ENCODE measurements around the gene NSD1. TPM values are rescaled to one million over a fixed set of nuclear protein-coding genes. Genes with fewer than 3 reads are reported as not detected.

Gene NSD1
- total and polyA plus RNA-seq, 9 of the 15 experiments (the other 6 are each of a cell fraction or from before 2014, with no cell fraction given) = 3.8 to 51.0 (median 24.7) TPM

DNA sequence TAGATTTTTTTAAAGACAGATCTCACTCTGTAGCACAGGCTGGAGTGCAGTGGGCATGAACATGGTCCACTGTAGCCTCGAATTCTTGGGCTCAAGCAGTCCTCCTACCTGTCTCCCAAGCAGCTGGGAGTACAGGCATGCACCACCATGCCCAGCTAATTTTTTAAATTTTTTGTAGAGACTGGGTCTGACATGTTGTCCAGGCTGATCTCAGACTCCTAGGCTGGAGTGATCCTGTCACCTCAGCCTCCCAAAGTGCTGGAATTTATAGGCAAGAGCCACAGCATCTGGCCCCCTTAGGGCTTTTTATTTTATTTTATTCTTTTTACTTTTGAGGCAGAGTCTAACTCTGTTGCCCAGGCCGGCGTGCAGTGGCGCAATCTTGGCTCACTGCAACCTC, 56.4 kb downstream of the NSD1 start:
- Histone ChIP-seq H3K9me1 (ENCODE audit: control insufficient read depth, insufficient read depth, low read length) (no peaks in the 10 kb centered on the region), H3K27ac (ENCODE audit: extremely low read depth, low read depth, low read length) (no peak overlapping the region), H3K4me3 (no peak overlapping the region), H3K9me3 (replicated peaks; ENCODE audit: control insufficient read depth, insufficient read depth, low read depth, low read length) (no peaks in the 10 kb centered on the region), H3K4me1 (replicated peaks in 1 of 2; ENCODE audit: control insufficient read depth in 2 of 2, insufficient read depth in 2 of 2, low read length in 2 of 2) (peaks cover 0 to 4% of the 10 kb centered on the region in 2 experiments; a peak in 3 of 5 replicates), H2AFZ (ENCODE audit: low read depth, low read length) (no peak overlapping the region), H3K9ac (ENCODE audit: insufficient read depth in 1 of 2, low read depth in 2 of 2, low read length in 2 of 2) (no peak overlapping the region), H4K20me1 (replicated peaks; ENCODE audit: control insufficient read depth, insufficient read depth, low read length) (no peaks in the 10 kb centered on the region), H3K79me2 (ENCODE audit: control insufficient read depth, insufficient read depth, low read length) (peaks cover 41% of the 10 kb centered on the region), H3K27me3 (ENCODE audit: control insufficient read depth in 2 of 2, insufficient read depth in 2 of 2, low read length in 2 of 2) (no peaks in the 10 kb centered on the region), H3K36me3 (ENCODE audit: control insufficient read depth, insufficient read depth, low read length) (peaks cover 28% of the 10 kb centered on the region; the same call in 2 of the 3 replicates), H3K4me2 (ENCODE audit: insufficient read depth, low read length) (no peak overlapping the region)
- ChIA-PET CTCF (ENCODE audit: low intra/inter-chr PET ratio) (no interaction called here), POLR2A (no interaction called here)
- ATAC-seq = no peak
- DNase-seq (ENCODE audit: extremely low read depth in 1 of 4, low spot score in 3 of 4) = no peak
- in situ Hi-C loops (cut with MboI) = no loop called here
- intact Hi-C loops (cut with micrococcal nuclease) = no loop called here
- TF ChIP-seq ZNF707 (CRISPR knock-in tag; conservative IDR thresholded peaks at IDR 0.05) = no peak
- no peak for TF ChIP-seq TRIM28 (IDR thresholded peaks at IDR 0.05)
- no peak for TF ChIP-seq MCM2 (IDR thresholded peaks at IDR 0.05; ENCODE audit: low read depth)
- TF ChIP-seq, protein P1, sequence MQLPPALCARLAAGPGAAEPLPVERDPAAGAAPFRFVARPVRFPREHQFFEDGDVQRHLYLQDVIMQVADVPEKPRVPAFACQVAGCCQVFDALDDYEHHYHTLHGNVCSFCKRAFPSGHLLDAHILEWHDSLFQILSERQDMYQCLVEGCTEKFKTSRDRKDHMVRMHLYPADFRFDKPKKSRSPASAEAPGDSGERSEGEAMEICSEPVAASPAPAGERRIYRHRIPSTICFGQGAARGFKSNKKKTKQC (CRISPR knock-in tag; IDR thresholded peaks at IDR 0.05) = no peak
- TF ChIP-seq TEAD1 (CRISPR knock-in tag; IDR thresholded peaks at IDR 0.05) = no peak
- TF ChIP-seq MEIS2 (IDR thresholded peaks at IDR 0.05; ENCODE audit: partially characterized antibody) = no peak
- no peak for FAIRE-seq
- 83% methylated on average over 4 of the region's 4 CpGs for WGBS (ENCODE audit: insufficient coverage, low coverage, missing lambda C conversion rate)
- no TSS peak for BruUV-seq (replicated peaks)

DNA sequence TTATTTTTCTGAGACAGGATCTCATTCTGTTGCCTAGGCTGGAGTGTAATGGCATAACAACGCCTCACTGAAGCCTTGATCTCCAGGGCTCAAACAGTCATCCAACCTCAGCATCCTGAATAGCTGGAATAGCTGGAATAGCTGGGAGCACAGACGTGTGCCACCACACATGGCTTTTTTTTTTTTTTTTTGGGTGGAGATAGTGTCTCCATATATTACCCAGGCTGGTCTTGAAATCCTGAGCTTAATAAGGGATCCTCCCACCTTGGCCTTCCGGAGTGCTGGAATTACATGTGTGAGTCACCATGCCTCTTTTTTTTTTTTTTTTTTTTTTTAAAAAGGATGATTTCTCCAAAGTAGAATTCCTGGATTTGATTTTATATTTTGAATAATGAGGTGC, 60.7 kb downstream of the NSD1 start:
- WGBS (ENCODE audit: insufficient coverage, low coverage, missing lambda C conversion rate) = 92% methylated on average over 3 of the region's 3 CpGs
- Histone ChIP-seq H3K27ac (ENCODE audit: extremely low read depth, low read depth, low read length) (no peak overlapping the region), H3K4me2 (ENCODE audit: insufficient read depth, low read length) (no peak overlapping the region), H3K36me3 (ENCODE audit: control insufficient read depth, insufficient read depth, low read length) (peaks cover 53% of the 10 kb centered on the region; the same call in 2 of the 3 replicates), H3K27me3 (ENCODE audit: control insufficient read depth in 2 of 2, insufficient read depth in 2 of 2, low read length in 2 of 2) (no peaks in the 10 kb centered on the region), H3K9me1 (ENCODE audit: control insufficient read depth, insufficient read depth, low read length) (peaks cover 2% of the 10 kb centered on the region), H3K9ac (ENCODE audit: insufficient read depth in 1 of 2, low read depth in 2 of 2, low read length in 2 of 2) (no peak overlapping the region), H3K9me3 (replicated peaks; ENCODE audit: control insufficient read depth, insufficient read depth, low read depth, low read length) (no peaks in the 10 kb centered on the region), H3K4me1 (replicated peaks in 1 of 2; ENCODE audit: control insufficient read depth in 2 of 2, insufficient read depth in 2 of 2, low read length in 2 of 2) (no peaks in the 10 kb centered on the region), H4K20me1 (replicated peaks; ENCODE audit: control insufficient read depth, insufficient read depth, low read length) (no peaks in the 10 kb centered on the region), H3K4me3 (no peak overlapping the region), H2AFZ (ENCODE audit: low read depth, low read length) (no peak overlapping the region), H3K79me2 (ENCODE audit: control insufficient read depth, insufficient read depth, low read length) (peaks cover 9% of the 10 kb centered on the region; the same call in 2 of the 3 replicates)
- ChIA-PET CTCF (ENCODE audit: low intra/inter-chr PET ratio) (no interaction called here), POLR2A (interaction anchor here (0.6 to 1.0 kb wide), 2 partner anchors 31 to 156 kb away, joined by 3 to 4 read pairs; no protein-coding TSS in a partner anchor)
- BruUV-seq (replicated peaks) = no TSS peak
- FAIRE-seq (no peak), ATAC-seq (no peak), DNase-seq (ENCODE audit: extremely low read depth in 1 of 4, low spot score in 3 of 4) (no peak)
- intact Hi-C loops (cut with micrococcal nuclease) (no loop called here), in situ Hi-C loops (cut with MboI) (no loop called here)
- no peak for TF ChIP-seq NCOR1 (IDR thresholded peaks at IDR 0.05)
- TF ChIP-seq, protein P2, sequence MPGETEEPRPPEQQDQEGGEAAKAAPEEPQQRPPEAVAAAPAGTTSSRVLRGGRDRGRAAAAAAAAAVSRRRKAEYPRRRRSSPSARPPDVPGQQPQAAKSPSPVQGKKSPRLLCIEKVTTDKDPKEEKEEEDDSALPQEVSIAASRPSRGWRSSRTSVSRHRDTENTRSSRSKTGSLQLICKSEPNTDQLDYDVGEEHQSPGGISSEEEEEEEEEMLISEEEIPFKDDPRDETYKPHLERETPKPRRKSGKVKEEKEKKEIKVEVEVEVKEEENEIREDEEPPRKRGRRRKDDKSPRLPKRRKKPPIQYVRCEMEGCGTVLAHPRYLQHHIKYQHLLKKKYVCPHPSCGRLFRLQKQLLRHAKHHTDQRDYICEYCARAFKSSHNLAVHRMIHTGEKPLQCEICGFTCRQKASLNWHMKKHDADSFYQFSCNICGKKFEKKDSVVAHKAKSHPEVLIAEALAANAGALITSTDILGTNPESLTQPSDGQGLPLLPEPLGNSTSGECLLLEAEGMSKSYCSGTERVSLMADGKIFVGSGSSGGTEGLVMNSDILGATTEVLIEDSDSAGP (CRISPR knock-in tag; IDR thresholded peaks at IDR 0.05) = no peak
- TF ChIP-seq, protein P3, sequence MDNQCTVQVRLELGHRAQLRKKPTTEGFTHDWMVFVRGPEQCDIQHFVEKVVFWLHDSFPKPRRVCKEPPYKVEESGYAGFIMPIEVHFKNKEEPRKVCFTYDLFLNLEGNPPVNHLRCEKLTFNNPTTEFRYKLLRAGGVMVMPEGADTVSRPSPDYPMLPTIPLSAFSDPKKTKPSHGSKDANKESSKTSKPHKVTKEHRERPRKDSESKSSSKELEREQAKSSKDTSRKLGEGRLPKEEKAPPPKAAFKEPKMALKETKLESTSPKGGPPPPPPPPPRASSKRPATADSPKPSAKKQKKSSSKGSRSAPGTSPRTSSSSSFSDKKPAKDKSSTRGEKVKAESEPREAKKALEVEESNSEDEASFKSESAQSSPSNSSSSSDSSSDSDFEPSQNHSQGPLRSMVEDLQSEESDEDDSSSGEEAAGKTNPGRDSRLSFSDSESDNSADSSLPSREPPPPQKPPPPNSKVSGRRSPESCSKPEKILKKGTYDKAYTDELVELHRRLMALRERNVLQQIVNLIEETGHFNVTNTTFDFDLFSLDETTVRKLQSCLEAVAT (IDR thresholded peaks at IDR 0.05) = no peak
- TF ChIP-seq KDM5B (IDR thresholded peaks at IDR 0.05; ENCODE audit: insufficient replicate concordance, low read depth, low read length) = no peak
- TF ChIP-seq ZKSCAN3 (CRISPR knock-in tag; IDR thresholded peaks at IDR 0.05) = no peak

Measured in K562 (cell line).